ENCODE measurements around the gene SNCB.

GRCh38 chr5:176612008-176612407 is 18.3 kb downstream of the SNCB start:
- no peak for TF ChIP-seq CTCF (IDR thresholded peaks at IDR 0.05; ENCODE audit: low read length)
- no peak for TF ChIP-seq EZH2 (optimal IDR thresholded peaks at IDR 0.05; ENCODE audit: low read depth, low read length)

Measured in MM.1S (cell line).